GM18517 (cell line): ENCODE data around the gene EIF4A3.

Source experiments
- ATAC-seq: cut with Tn5 transposase; IDR thresholded peaks from one replicate; pipeline ENCODE4 v1.9.1; 2021; ENCODE audit warnings: mild to moderate bottlenecking, moderate library complexity; ENCODE audit not compliant: unreplicated experiment

EIF4A3 gene

DNA sequence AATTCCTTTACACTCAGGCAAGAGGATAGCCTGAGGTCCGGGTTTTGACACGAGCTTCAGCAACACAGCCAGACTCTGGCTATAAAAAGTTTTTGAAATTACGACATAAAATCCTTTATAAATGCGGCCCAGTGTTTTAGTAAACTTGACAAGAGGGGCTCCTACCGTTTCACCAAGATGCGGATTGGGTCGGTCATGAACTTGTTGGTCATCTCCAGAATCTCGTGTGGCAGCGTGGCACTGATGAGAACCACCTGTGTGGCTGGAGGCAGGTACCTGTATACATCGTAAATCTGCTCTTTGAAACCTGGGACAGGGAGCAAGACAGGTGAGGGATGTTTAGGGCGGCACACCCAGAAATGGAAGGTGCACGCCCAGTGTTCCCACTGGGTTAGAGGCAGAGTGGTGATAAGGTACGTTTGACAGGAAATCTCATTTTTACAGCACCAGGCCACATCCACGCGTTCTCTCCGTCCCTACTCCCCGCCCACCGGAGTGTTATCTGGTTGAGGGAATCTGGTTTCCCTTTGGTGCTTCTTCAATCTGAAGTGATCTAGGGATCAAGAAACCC, 8.0 kb downstream of the EIF4A3 start:
- ATAC-seq, result no peak

- ATAC-seq, result no peak
Observed at GRCh38 chr17:80137131-80137530, 9.8 kb downstream of the EIF4A3 start.

GRCh38 chr17:80133626-80133970, 13.3 kb downstream of the EIF4A3 start:
- no peak for ATAC-seq

DNA sequence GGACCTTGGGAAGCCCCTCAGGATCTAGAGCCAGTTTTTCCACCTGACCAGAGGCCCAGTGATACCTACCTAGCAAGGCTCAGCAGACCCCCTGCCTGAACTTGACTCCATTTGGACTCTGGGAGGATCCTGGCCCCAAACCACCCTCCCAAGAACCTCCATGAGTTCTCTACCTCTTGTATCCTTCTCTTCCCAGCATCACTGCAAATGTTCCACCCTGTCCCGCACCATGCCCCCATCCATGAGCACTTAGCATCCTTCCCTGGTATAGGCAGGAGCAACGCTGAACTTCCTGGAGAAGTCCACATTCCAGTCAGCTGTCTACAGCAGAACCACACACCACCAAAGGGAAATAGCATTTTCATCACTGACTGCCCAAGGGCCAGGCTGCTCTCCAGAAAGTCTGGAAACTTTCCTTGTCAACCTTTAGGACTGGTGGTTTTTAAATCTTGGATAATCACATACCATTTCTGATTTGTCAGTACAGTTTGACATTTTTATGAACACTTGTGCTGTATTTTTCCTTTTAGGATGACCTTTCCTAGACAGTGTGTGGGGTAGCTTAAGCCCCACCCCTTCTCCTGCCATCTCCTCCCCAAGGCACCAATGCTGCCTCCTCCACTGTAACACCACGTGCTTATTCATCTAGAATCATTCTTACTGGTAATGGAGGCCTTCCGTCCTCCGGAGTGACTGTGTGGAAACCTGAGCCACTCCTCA, 13.9 kb downstream of the EIF4A3 start:
- ATAC-seq, result no peak

DNA sequence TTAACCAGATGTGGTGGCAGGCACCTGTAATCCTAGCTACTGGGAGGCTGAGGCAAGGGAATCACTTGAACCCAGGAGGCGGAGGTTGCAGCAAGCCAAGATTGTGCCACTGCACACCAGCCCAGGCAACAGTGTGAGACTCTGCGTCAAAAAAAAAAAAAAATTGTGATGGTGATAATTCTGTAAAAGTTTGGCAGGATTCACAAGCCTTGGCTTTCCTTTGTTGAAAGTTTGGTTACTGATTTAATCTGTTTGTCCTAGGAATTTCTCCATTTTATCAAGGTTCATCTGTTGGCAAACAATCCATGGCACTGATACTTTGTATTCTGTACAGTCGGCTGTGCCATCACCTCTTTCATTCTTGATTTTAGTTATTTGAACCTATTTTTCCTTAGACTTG, 15.9 kb downstream of the EIF4A3 start:
- no peak for ATAC-seq

DNA sequence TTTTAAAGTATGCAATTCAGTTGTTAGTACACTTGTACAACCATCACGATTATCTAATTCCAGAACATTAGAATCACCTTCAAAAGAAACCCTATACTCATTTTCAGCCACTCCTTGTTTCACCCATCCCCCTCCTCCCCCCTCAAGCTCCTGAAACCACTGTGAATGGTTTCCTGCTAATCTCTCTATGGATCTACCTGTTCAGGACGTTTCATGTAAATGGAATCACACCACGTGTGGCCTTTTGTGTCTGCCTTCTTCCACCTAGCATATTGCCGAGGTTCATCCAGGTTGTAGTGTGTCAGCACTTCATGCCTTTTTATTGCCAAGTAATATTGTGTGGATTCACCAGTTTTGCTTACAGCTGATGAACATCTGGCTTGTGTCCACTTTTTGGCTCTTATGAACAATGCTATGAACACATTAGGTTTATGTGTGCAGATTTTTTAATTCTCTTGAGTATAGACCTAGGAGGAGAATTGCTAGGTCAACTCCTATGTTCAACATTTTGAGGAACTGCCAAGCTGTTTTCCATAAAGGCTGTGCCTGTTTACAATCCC, 17.8 kb downstream of the EIF4A3 start:
- ATAC-seq, result no peak

- no peak for ATAC-seq
Observed at GRCh38 chr17:80126449-80126715, 20.5 kb downstream of the EIF4A3 start.

DNA sequence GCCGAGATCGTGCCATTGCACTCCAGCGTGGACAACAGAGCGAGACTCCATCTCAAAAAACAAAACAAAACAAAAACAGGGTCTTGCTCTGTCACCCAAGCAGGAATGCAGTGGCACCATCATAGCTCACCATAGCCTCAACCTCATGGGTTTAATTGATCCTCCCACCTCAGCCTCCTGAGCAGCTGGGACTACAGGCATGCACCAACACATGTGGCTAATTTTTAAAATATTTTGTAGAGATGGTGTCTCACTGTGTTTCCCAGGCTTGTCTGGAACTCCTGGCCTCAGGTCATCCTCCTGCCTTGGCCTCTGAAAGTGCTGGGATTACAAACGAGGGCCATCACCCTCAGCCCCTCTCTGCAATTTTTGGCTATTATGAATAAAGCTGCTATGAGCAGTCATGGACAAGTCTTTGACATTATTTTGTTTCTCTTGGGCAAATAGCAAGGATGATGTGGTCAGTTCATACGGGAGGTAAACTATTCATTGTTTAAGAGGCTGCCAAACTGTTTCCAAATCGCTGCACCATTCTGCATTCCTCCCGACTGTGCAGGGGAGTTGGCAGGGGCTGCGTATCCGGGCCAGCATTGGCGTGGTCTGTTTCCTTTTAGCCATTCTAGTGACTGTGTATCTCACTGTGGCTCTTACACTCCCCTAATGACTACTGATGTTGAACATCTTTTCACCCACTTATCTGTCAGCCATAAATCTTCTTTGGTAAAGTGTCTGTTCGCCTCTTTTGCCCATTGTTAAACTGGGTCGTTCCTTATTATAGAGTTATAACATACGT, 21.1 kb downstream of the EIF4A3 start:
- ATAC-seq, result no peak

GRCh38 chr17:80124351-80124981, 22.5 kb downstream of the EIF4A3 start:
- no peak for ATAC-seq

DNA sequence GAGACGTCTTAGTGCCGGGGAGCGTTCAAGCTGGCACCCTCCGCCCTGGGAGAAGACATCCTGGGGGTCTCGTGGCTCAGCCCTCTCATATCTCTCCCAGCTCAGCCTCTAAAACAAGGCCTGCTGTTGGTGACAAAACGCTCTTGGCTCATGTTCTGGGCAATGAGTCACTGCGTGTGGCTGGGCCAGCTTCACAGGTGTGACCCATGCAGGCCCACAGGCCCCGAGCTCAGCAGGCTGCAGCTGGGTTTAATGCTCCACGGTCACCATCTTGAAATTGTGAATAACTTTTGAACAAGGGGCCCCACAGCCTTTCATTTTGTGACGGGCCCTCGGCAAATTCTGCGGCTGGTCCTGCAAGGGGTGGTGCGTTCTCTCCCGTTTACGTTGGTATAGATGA, 23.1 kb downstream of the EIF4A3 start:
- no peak for ATAC-seq

DNA sequence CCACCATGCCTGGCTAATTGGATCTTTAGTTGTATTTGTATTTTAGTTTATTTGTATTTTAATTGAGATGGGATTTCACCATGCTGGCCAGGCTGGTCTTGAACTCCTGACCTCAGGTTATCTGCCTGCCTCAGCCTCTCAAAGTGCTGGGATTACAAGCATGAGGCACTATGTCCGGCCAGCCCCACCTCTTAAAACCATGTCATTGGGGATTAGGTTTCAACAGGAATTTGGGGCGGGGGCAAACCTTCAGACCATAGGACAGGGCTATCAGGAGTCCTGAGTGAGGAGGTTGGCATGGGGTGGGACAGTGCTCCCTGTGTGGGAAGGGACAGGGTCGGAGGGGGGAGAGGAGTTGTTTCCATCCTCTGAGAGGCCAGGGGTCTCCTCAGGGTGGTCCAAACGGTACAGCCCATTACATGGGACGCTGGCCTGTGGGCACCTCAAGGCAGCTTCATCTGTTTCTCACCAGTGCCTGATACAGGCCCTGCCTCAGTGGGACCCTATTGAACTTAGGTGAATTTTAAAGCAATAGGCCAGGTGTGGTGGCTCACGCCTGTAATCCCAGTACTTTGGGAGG, 23.9 kb downstream of the EIF4A3 start:
- no peak for ATAC-seq

- ATAC-seq, result no peak
Observed at GRCh38 chr17:80122026-80122575, 24.8 kb downstream of the EIF4A3 start.

- ATAC-seq, result no peak
Observed at GRCh38 chr17:80119839-80120238, 27.1 kb downstream of the EIF4A3 start.

DNA sequence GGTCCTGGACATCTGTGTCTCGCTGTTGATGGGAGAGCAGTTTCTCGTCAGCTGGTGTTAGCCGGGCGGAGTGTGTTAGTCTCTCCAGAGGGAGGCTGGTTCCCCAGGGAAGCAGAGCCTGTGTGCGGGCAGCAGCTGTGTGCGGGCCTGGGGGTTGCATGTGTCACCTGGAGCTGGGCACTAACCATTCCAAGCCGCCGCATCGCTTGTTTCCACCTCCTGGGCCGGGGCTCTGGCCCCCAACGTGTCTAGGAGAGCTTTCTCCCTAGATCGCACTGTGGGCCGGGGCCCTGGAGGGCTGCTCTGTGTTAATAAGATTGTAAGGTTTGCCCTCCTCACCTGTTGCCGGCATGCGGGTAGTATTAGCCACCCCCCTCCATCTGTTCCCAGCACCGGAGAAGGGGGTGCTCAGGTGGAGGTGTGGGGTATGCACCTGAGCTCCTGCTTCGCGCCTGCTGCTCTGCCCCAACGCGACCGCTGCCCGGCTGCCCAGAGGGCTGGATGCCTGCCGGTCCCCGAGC, 27.6 kb downstream of the EIF4A3 start:
- ATAC-seq, result no peak

DNA sequence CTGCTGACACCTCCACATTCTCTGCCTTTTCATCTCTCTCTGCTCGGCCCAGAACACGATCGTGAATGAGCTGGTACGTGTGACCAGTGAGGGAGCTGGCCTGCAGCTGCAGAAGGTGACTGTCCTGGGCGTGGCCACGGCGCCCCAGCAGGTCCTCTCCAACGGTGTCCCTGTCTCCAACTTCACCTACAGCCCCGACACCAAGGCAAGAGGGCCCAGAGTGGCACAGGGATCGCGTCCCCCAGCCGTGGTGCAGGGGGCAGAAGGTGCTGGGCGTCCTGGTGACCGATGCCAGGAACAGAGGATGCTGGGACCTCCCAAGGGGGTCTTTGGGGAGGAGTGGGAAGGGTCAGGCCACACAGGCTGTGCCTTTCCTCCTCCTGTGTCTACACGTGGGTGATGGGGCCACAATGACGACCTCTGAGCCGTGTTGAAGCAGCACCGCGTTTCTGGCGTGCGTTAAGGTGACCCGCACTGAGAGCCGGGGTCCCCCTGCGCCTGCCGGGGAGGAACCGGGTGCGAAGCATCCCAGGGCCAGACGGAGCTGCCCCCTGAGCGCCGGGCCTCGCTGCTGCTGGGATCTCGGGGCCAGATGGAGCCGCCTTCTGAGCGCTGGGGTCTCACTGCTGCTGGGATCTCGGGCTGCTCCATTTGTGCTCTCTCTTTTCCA, 28.2 kb downstream of the EIF4A3 start:
- ATAC-seq, result no peak

DNA sequence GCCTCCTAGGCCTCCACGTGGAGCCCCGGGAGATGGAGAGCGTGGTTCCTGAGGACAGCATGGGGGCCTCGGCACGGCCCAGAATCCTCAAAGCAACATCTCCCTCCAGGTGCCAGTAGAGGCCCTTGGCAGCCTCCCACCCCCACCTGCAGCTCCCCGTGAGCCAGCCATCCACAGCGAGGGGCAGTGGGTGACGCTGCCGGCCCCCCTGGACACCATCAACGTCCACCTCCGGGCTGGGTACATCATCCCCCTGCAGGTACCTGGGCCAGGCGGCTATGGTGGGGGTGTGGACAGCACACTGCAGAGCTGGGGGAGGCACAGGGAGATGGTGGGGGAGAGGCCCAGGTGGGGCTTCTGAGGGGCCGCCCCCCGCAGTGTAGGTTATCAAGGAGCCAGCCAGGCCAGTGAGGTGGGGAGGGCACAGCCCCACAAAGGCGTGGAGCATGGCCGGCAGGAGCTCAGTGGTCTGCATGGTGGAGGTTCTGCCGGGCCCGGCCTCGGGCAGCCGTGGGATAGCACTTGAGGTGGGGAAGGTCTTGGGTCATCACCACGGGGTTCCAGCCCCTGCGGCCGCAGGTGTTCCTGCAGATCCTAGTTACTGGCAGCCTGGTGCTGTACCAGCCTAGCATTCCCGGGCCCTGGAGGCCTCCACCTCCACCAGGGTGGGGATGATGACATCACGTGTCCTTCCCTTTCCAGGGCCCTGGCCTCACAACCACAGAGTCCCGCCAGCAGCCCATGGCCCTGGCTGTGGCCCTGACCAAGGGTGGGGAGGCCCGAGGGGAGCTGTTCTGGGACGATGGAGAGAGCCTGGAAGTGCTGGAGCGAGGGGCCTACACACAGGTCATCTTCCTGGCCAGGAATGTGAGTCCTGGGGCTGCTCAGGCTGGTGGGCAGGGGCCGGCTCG, 29.2 kb downstream of the EIF4A3 start:
- no peak for ATAC-seq

- ATAC-seq, result no peak
Observed at GRCh38 chr17:80116921-80117380, 30.0 kb downstream of the EIF4A3 start.

- no peak for ATAC-seq
Observed at GRCh38 chr17:80116276-80116920, 30.5 kb downstream of the EIF4A3 start.

DNA sequence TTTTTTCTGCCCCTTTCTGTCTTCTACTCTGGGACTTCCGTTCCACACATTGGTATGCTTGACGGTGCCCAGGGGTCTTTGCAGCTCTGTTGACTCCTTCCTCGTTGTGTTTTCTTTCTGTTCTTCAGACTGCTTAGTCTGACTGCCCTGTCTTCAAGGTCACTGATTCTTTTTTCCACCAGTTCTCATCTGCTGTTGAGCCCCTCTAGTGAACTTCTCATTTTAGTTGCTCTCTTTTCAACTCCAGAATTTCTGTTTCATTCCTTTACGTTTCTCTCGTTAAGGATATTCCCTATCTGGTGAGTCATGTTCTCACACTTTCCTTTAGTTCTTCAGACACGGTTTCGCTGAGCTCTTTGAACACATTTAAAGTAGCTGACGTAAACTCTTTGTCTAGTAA, 31.8 kb downstream of the EIF4A3 start:
- no peak for ATAC-seq
